Measurements from ENCODE around the gene SART3. TPM values are rescaled to one million over a fixed set of nuclear protein-coding genes. Genes with fewer than 3 reads are reported as not detected.

SART3 gene
- polyA plus RNA-seq, 1 experiment: 23.1 TPM

- DNase-seq (ENCODE audit: low read depth): no peak
- ChIA-PET CTCF (interaction anchor here (1.4 kb wide), 1 partner anchor 18 kb away, joined by 4 read pairs; no protein-coding TSS in a partner anchor), POLR2A (no interaction called here)
- no peak for TF ChIP-seq CTCF (IDR thresholded peaks at IDR 0.05; ENCODE audit: insufficient read depth, low read depth, low read length)
- Histone ChIP-seq H3K27me3 (ENCODE audit: control insufficient read depth, insufficient read depth, low read length) (no peaks in the 10 kb centered on the region; the same call in 1 of the 2 replicates), H3K4me3 (ENCODE audit: low read depth, low read length) (no peak overlapping the region), H3K36me3 (ENCODE audit: control insufficient read depth, insufficient read depth, low read length) (peaks cover 4% of the 10 kb centered on the region; the same call in 1 of the 2 replicates)
Observed at GRCh38 chr12:108587826-108588225, 26.9 kb upstream of the SART3 start.

- ChIA-PET POLR2A (no interaction called here), CTCF (interaction anchor here (0.9 to 2.9 kb wide), 4 partner anchors 12 to 31 kb away, joined by 3 to 9 read pairs (median 5); partner anchors contain the start of gene TMEM119)
- H3K36me3 ChIP-seq (ENCODE audit: control insufficient read depth, insufficient read depth, low read length): peaks cover 1% of the 10 kb centered on the region; the same call in 1 of the 2 replicates
- no peak overlapping the region for H3K4me3 ChIP-seq (ENCODE audit: low read depth, low read length)
- no peaks in the 10 kb centered on the region; the same call in 1 of the 2 replicates for H3K27me3 ChIP-seq (ENCODE audit: control insufficient read depth, insufficient read depth, low read length)
- no peak for DNase-seq (ENCODE audit: low read depth)
- TF ChIP-seq CTCF (IDR thresholded peaks at IDR 0.05; ENCODE audit: insufficient read depth, low read depth, low read length): no peak
Observed at GRCh38 chr12:108586306-108586705, 25.3 kb upstream of the SART3 start.

DNA sequence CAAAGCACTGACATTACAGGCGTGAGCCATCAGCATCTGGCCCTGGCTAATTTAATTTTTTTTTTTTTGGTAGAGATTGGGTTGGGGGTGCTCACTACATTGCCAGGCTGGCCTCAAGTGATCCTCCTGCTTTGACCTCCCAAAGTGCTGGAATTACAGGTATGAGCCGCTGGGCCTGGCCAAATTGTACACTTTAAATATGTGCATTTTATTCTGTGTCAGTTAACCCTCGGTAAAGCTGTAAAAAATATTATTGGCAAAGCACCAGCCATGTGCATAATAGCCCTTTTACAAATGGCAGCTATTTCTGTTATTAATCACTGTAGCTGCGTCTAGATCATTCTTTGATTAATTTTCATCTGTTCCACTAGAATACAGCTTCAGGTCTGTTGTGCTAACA, 24.9 kb upstream of the SART3 start:
- Histone ChIP-seq H3K4me3 (ENCODE audit: low read depth, low read length) (no peak overlapping the region), H3K36me3 (ENCODE audit: control insufficient read depth, insufficient read depth, low read length) (no peaks in the 10 kb centered on the region), H3K27me3 (ENCODE audit: control insufficient read depth, insufficient read depth, low read length) (no peaks in the 10 kb centered on the region; the same call in 1 of the 2 replicates)
- no peak for DNase-seq (ENCODE audit: low read depth)
- ChIA-PET POLR2A (no interaction called here), CTCF (interaction anchor here (0.9 to 2.9 kb wide), 4 partner anchors 12 to 32 kb away, joined by 3 to 9 read pairs (median 5); partner anchors contain the start of gene TMEM119)
- TF ChIP-seq CTCF (IDR thresholded peaks at IDR 0.05; ENCODE audit: insufficient read depth, low read depth, low read length): no peak

- no peak for TF ChIP-seq CTCF (IDR thresholded peaks at IDR 0.05; ENCODE audit: insufficient read depth, low read depth, low read length)
- ChIA-PET CTCF (interaction anchor here (2.9 kb wide), 1 partner anchor 33 kb away, joined by 9 read pairs; no protein-coding TSS in a partner anchor), POLR2A (no interaction called here)
- no peaks in the 10 kb centered on the region; the same call in 1 of the 2 replicates for H3K27me3 ChIP-seq (ENCODE audit: control insufficient read depth, insufficient read depth, low read length)
- no peak for DNase-seq (ENCODE audit: low read depth)
- no peaks in the 10 kb centered on the region for H3K36me3 ChIP-seq (ENCODE audit: control insufficient read depth, insufficient read depth, low read length)
- no peak overlapping the region for H3K4me3 ChIP-seq (ENCODE audit: low read depth, low read length)
Observed at GRCh38 chr12:108584456-108585065, 23.6 kb upstream of the SART3 start.

GRCh38 chr12:108583991-108584390, 23.0 kb upstream of the SART3 start:
- CTCF ChIA-PET: interaction anchor here (2.9 kb wide), 1 partner anchor 34 kb away, joined by 9 read pairs; no protein-coding TSS in a partner anchor
- Histone ChIP-seq H3K36me3 (ENCODE audit: control insufficient read depth, insufficient read depth, low read length) (no peaks in the 10 kb centered on the region), H3K27me3 (ENCODE audit: control insufficient read depth, insufficient read depth, low read length) (no peaks in the 10 kb centered on the region; the same call in 1 of the 2 replicates), H3K4me3 (ENCODE audit: low read depth, low read length) (no peak overlapping the region)
- no peak for TF ChIP-seq CTCF (IDR thresholded peaks at IDR 0.05; ENCODE audit: insufficient read depth, low read depth, low read length)
- POLR2A ChIA-PET: no interaction called here
- DNase-seq (ENCODE audit: low read depth): no peak
